B cell (primary cell): ENCODE measurements around the gene MMP11. TPM values are rescaled to one million over a fixed set of nuclear protein-coding genes. Genes with fewer than 3 reads are reported as not detected.

ENCODE experiments used
- ATAC-seq: fragments of 200-7000 bp; cut with Tn5 transposase; one replicate; pipeline ENCODE4 v1.10.0; 2021; ENCODE audit warnings: low read depth, mild to moderate bottlenecking, moderate number of reproducible peaks, moderate library complexity
- CTCF ChIA-PET: fragments of 350-600 bp; sonication (Branson Sonifier 250); formaldehyde crosslinking; loops from one replicate; lab custom pipeline; 2021; ENCODE audit warnings: antibody characterized with exemption, inconsistent platforms; lab: Charles Lee
- POLR2A ChIA-PET: fragments of 350-600 bp; sonication (Branson Sonifier 250); formaldehyde crosslinking; loops from one replicate; lab custom pipeline; 2021; ENCODE audit warnings: antibody characterized with exemption; lab: Charles Lee
- DNase-seq: peaks from one replicate; pipeline ENCODE4 v3.0.0; 2013
- H2AFZ ChIP-seq: 2 replicates; pipeline ENCODE4 v1.6.1; 2012; ENCODE audit warnings: mild to moderate bottlenecking, low read depth, low read length; ENCODE audit not compliant: insufficient read depth, poor library complexity, severe bottlenecking
- H3K27ac ChIP-seq, 2 donors: 1 replicate in 1 of 2; 2 replicates in 1 of 2; pipeline ENCODE4 v1.5.1; 2012 to 2013; ENCODE audit warnings: low read length in 2 of 2, mild to moderate bottlenecking in 2 of 2, moderate library complexity in 1 of 2
- H3K27me3 ChIP-seq, 4 experiments: fragments of 200-600 bp in 1 of 4; sonication (generic) in 1 of 4; replicated peaks in 1 of 4; 1 replicate in 2 of 4; 2 replicates in 2 of 4; pipeline versions ENCODE4 v1.6.1 to v1.7.0; 2013 to 2016; ENCODE audit warnings: low read length in 3 of 4, mild to moderate bottlenecking in 2 of 4, mixed read lengths in 1 of 4, moderate library complexity in 1 of 4; ENCODE audit not compliant: insufficient read depth in 4 of 4, control insufficient read depth in 3 of 4; ENCODE audit errors: control extremely low read depth in 1 of 4
- H3K36me3 ChIP-seq, 2 experiments: replicated peaks in 1 of 2; 1 replicate in 1 of 2; 2 replicates in 1 of 2; pipeline versions ENCODE4 v1.6.1 to v1.7.1; 2013; ENCODE audit warnings: low read length in 1 of 2; ENCODE audit not compliant: insufficient read depth in 2 of 2, control insufficient read depth in 1 of 2; ENCODE audit errors: control extremely low read depth in 1 of 2, extremely low read depth in 1 of 2
- H3K4me1 ChIP-seq, 2 donors: fragments of 200-600 bp in 1 of 2; sonication (generic) in 1 of 2; 1 replicate in 1 of 2; 2 replicates in 1 of 2; pipeline versions ENCODE4 v1.5.1 to v1.6.1; 2013 to 2017; ENCODE audit warnings: low read length in 2 of 2; ENCODE audit not compliant: control insufficient read depth in 2 of 2, insufficient read depth in 2 of 2
- H3K4me2 ChIP-seq: replicated peaks from 2 replicates; pipeline ENCODE3; 2012; ENCODE audit warnings: mild to moderate bottlenecking, low read depth, low read length; ENCODE audit not compliant: poor library complexity, severe bottlenecking
- H3K4me3 ChIP-seq, 5 experiments: fragments of 200-600 bp in 1 of 5; sonication (generic) in 1 of 5; 1 replicate in 3 of 5; 2 replicates in 2 of 5; pipeline versions ENCODE4 v1.5.1 to v1.7.0; 2011 to 2016; ENCODE audit warnings: low read length in 4 of 5, mild to moderate bottlenecking in 4 of 5, low read depth in 2 of 5, control low read depth in 1 of 5, moderate library complexity in 1 of 5; ENCODE audit not compliant: insufficient read depth in 1 of 5; ENCODE audit errors: control extremely low read depth in 1 of 5, extremely low read depth in 1 of 5
- H3K79me2 ChIP-seq: fragments of 200-600 bp; sonication (generic); one replicate; pipeline ENCODE4 v1.6.0; 2016; ENCODE audit warnings: low read length; ENCODE audit not compliant: control insufficient read depth, insufficient read depth
- H3K9ac ChIP-seq: fragments of 200-600 bp; sonication (generic); 2 replicates; pipeline ENCODE4 v1.6.1; 2017; ENCODE audit warnings: mild to moderate bottlenecking, low read length, moderate library complexity
- H3K9me3 ChIP-seq, 3 donors: one replicate each; pipeline versions ENCODE4 v1.6.1 to v1.7.1; 2013; ENCODE audit warnings: low read length in 2 of 3; ENCODE audit not compliant: control insufficient read depth in 2 of 3, insufficient read depth in 1 of 3; ENCODE audit errors: control extremely low read depth in 1 of 3
- H4K20me1 ChIP-seq: 2 replicates; pipeline ENCODE4 v1.6.0; 2012; ENCODE audit warnings: mild to moderate bottlenecking, low read length; ENCODE audit not compliant: insufficient read depth, control insufficient read depth, poor library complexity, severe bottlenecking
- H3K27ac Mint-ChIP-seq: one replicate; pipeline ENCODE4 v1.8.0; 2021; ENCODE audit warnings: mixed read lengths
- H3K27me3 Mint-ChIP-seq: one replicate; pipeline ENCODE4 v1.8.0; 2021; ENCODE audit warnings: mixed read lengths
- H3K4me1 Mint-ChIP-seq: one replicate; pipeline ENCODE4 v1.8.0; 2021; ENCODE audit warnings: mixed read lengths
- H3K4me3 Mint-ChIP-seq: one replicate; pipeline ENCODE4 v1.8.0; 2021; ENCODE audit warnings: mixed read lengths
- H3K9me3 Mint-ChIP-seq: one replicate; pipeline ENCODE4 v1.8.0; 2022; ENCODE audit warnings: mixed read lengths; ENCODE audit not compliant: insufficient read depth
- EZH2 ChIP-seq: IDR thresholded peaks from 2 replicates; pipeline ENCODE4 v1.6.1; 2012; ENCODE audit warnings: borderline replicate concordance, low read depth, mild to moderate bottlenecking, moderate library complexity, low read length; ENCODE audit not compliant: insufficient read depth, poor library complexity, severe bottlenecking
- WGBS: methylation state at CpG from one replicate; pipeline ENCODE4 v1.1.5; 2013; ENCODE audit warnings: missing lambda C conversion rate; ENCODE audit not compliant: insufficient coverage; 5-methylcytosine and 5-hydroxymethylcytosine counted together
- intact Hi-C: fragments of 100-400 bp; cut with micrococcal nuclease; formaldehyde crosslinking; loops from one replicate; pipeline ENCODE4 v1.10.0; 2022
- polyA plus RNA-seq: library from polyadenylated mRNA; depleted of rRNA; stranded (reverse); fragments of >200 nt; gene quantifications from 2 replicates; pipeline ENCODE4 v1.2.3, GENCODE V29; 2012
- total RNA-seq, 2 donors: library from RNA; stranded (reverse); fragments of 120-200 nt in 1 of 2; gene quantifications; 1 replicate in 1 of 2; 2 replicates in 1 of 2; pipeline versions ENCODE4 v1.2.3 to v1.2.4, GENCODE V29; 2013 to 2022
- TF ChIP-seq, protein P1 (sequence below): fragments of 200-600 bp; IDR thresholded peaks from one replicate; pipeline ENCODE4 v1.8.0; 2022; ENCODE audit warnings: antibody characterized with exemption, mild to moderate bottlenecking

The MMP11 gene
- total and polyA plus RNA-seq, 2 donors (not counting 1 experiment from before 2014, with no cell fraction given) = 11.6 to 19.0 TPM

DNA sequence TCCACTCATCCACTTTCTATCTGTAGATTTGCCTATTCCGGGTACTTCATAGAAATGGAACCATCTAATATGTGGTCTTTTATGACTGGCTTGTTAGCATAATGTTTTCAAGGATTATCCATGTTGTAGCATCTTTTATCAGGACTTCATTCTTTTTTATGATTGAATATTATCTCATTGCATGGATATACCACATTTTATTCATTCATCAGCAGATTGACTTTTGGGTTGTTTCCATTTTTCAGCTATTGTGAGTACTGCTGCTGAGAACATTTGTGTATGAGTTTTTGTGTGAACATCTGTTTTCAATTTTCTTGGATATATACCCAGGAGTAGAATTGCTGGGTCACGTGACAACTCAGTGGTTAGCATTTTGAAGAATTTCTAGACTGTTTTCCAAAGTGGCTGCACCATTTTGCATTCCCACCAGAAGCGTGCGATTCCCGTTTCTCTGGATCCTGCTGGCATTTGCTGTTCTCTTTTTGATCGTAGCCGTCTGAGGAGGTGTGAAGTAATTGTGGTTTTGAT lies 57.3 kb downstream of the MMP11 start:
- peaks cover 0 to 84% of the 10 kb centered on the region in 2 experiments for H3K36me3 ChIP-seq

DNA sequence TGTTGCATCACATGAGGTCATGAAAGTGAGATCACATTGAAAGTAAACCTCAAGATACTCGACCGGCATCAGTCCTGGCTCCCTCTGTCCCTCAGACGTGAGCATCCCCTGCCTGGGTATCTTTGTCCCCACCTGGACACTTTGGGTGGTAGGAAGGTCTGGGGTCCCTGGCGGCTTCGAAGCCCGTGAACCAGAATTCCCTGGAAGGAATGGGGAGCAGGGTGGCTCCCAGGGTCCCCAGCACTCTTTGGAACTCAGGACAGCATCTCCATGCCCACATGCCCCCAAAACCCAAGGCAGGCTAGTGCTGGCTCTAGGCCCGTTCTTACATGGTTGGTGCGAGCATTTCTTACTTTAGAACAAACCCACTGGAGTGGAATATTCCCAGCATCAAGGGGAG lies 58.6 kb downstream of the MMP11 start:
- Mint-ChIP-seq H3K4me1 (peaks cover 46% of the 10 kb centered on the region), H3K27ac (peak overlapping the region; percentile 67), H3K9me3 (no peaks in the 10 kb centered on the region), H3K27me3 (no peaks in the 10 kb centered on the region), H3K4me3 (no peak overlapping the region)
- ATAC-seq (no peak), DNase-seq (no peak)
- intact Hi-C loops = loop anchor here (10.0 kb wide), 1 partner anchor 604 kb away; no protein-coding TSS in a partner anchor
- H2AFZ ChIP-seq = no peak overlapping the region
- peaks cover 11 to 27% of the 10 kb centered on the region in 2 donors for H3K4me1 ChIP-seq
- H3K79me2 ChIP-seq = peaks cover 56% of the 10 kb centered on the region
- ChIA-PET POLR2A (no interaction called here), CTCF (interaction anchor here (0.5 kb wide), 1 partner anchor 1916 kb away, joined by 4 read pairs; no protein-coding TSS in a partner anchor)
- H3K27ac ChIP-seq = no peak overlapping the region
- peaks cover 60% of the 10 kb centered on the region for H4K20me1 ChIP-seq
- WGBS = 95% methylated on average over 5 of the region's 8 CpGs
- H3K4me3 ChIP-seq = no peak overlapping the region
- no peaks in the 10 kb centered on the region for H3K9me3 ChIP-seq
- no peak overlapping the region for H3K9ac ChIP-seq
- H3K4me2 ChIP-seq = no peak overlapping the region
- no peak for TF ChIP-seq EZH2
- TF ChIP-seq, protein P1, sequence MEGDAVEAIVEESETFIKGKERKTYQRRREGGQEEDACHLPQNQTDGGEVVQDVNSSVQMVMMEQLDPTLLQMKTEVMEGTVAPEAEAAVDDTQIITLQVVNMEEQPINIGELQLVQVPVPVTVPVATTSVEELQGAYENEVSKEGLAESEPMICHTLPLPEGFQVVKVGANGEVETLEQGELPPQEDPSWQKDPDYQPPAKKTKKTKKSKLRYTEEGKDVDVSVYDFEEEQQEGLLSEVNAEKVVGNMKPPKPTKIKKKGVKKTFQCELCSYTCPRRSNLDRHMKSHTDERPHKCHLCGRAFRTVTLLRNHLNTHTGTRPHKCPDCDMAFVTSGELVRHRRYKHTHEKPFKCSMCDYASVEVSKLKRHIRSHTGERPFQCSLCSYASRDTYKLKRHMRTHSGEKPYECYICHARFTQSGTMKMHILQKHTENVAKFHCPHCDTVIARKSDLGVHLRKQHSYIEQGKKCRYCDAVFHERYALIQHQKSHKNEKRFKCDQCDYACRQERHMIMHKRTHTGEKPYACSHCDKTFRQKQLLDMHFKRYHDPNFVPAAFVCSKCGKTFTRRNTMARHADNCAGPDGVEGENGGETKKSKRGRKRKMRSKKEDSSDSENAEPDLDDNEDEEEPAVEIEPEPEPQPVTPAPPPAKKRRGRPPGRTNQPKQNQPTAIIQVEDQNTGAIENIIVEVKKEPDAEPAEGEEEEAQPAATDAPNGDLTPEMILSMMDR = no peak
- H3K36me3 ChIP-seq = peaks cover 0 to 85% of the 10 kb centered on the region in 2 experiments
- H3K27me3 ChIP-seq = no peaks in the 10 kb centered on the region

More for the DNA sequence above, 57.3 kb downstream of the MMP11 start:
- Histone ChIP-seq H3K4me2 (no peak overlapping the region), H2AFZ (no peak overlapping the region), H3K9me3 (no peaks in the 10 kb centered on the region), H3K9ac (no peak overlapping the region), H3K27me3 (no peaks in the 10 kb centered on the region), H3K79me2 (peaks cover 67% of the 10 kb centered on the region), H4K20me1 (peaks cover 72% of the 10 kb centered on the region), H3K4me3 (no peak overlapping the region), H3K27ac (peak overlapping the region in 1 of 2 donors; percentile 10), H3K4me1 (peaks cover 6 to 20% of the 10 kb centered on the region in 2 donors)
- ATAC-seq = no peak
- H3K27me3 Mint-ChIP-seq = no peaks in the 10 kb centered on the region
- H3K27ac Mint-ChIP-seq = peak overlapping the region; percentile 39
- WGBS = 100% methylated on average over 1 of the region's 7 CpGs
- no peak overlapping the region for H3K4me3 Mint-ChIP-seq
- intact Hi-C loops = loop anchor here (10.0 kb wide), 1 partner anchor 605 kb away; no protein-coding TSS in a partner anchor
- TF ChIP-seq EZH2 = no peak
- TF ChIP-seq, protein P1 = no peak
- no peaks in the 10 kb centered on the region for H3K9me3 Mint-ChIP-seq
- POLR2A ChIA-PET = no interaction called here
- peaks cover 40% of the 10 kb centered on the region for H3K4me1 Mint-ChIP-seq
- CTCF ChIA-PET = interaction anchor here (0.9 kb wide), 1 partner anchor 20 kb away, joined by 4 read pairs; no protein-coding TSS in a partner anchor
- DNase-seq = no peak
